OCI-LY1 (cell line): ENCODE data around the gene SLC38A8.

Experiments
- H2AFZ ChIP-seq: fragments of 200-600 bp; sonication (generic), shearing (Covaris generic); 2 replicates; pipeline ENCODE4 v1.6.0; 2014; ENCODE audit warnings: antibody characterized with exemption, mild to moderate bottlenecking, low read length
- H3F3A ChIP-seq: fragments of 200-600 bp; sonication (generic), shearing (Covaris generic); 2 replicates; pipeline ENCODE4 v1.6.0; 2014; ENCODE audit warnings: mild to moderate bottlenecking, antibody characterized with exemption, low read length, moderate library complexity; ENCODE audit not compliant: insufficient read depth
- H3K27ac ChIP-seq: fragments of 200-600 bp; sonication (generic); 2 replicates; pipeline ENCODE4 v1.5.1; 2014; ENCODE audit warnings: low read length, mixed run types, mild to moderate bottlenecking, low read depth; ENCODE audit not compliant: poor library complexity, severe bottlenecking
- H3K27me3 ChIP-seq: fragments of 200-600 bp; sonication (generic); 2 replicates; pipeline ENCODE4 v1.6.0; 2014; ENCODE audit warnings: antibody characterized with exemption, mild to moderate bottlenecking, low read length, moderate library complexity; ENCODE audit not compliant: insufficient read depth
- H3K36me3 ChIP-seq: fragments of 200-600 bp; sonication (generic); 2 replicates; pipeline ENCODE4 v1.6.1; 2014; ENCODE audit warnings: mild to moderate bottlenecking, antibody characterized with exemption, low read length, moderate library complexity, mixed read lengths; ENCODE audit not compliant: insufficient read depth
- H3K4me1 ChIP-seq: fragments of 200-600 bp; sonication (generic); 2 replicates; pipeline ENCODE4 v1.5.1; 2014; ENCODE audit warnings: mild to moderate bottlenecking, low read length, moderate library complexity; ENCODE audit not compliant: insufficient read depth, severe bottlenecking
- H3K4me2 ChIP-seq: fragments of 200-600 bp; sonication (generic), shearing (Covaris generic); 2 replicates; pipeline ENCODE4 v1.6.1; 2014; ENCODE audit warnings: low read length
- H3K4me3 ChIP-seq: fragments of 200-600 bp; sonication (generic); 2 replicates; pipeline ENCODE4 v1.5.1; 2014; ENCODE audit warnings: low read length, low read depth, mild to moderate bottlenecking, mixed read lengths; ENCODE audit not compliant: poor library complexity, severe bottlenecking
- H3K79me2 ChIP-seq: fragments of 200-600 bp; shearing (Covaris generic); 2 replicates; pipeline ENCODE4 v1.6.1; 2016; ENCODE audit warnings: mixed run types, low read length, mixed read lengths; ENCODE audit not compliant: insufficient read depth
- H3K9ac ChIP-seq: fragments of 200-600 bp; sonication (generic), shearing (Covaris generic); 2 replicates; pipeline ENCODE4 v1.6.1; 2014; ENCODE audit warnings: mild to moderate bottlenecking, low read length, mixed read lengths
- H3K9me2 ChIP-seq: fragments of 200-600 bp; sonication (generic), shearing (Covaris generic); 2 replicates; pipeline ENCODE4 v1.6.1; 2014; ENCODE audit warnings: low read depth, mild to moderate bottlenecking, low read length, mixed read lengths
- H3K9me3 ChIP-seq: fragments of 200-600 bp; shearing (Covaris generic); 2 replicates; pipeline ENCODE4 v1.6.1; 2014; ENCODE audit warnings: low read length, mixed read lengths
- H4K20me1 ChIP-seq: fragments of 200-600 bp; sonication (generic), shearing (Covaris generic); 2 replicates; pipeline ENCODE4 v1.6.0; 2016; ENCODE audit warnings: mild to moderate bottlenecking, low read length; ENCODE audit not compliant: insufficient read depth
- CTCF ChIP-seq: fragments of 200-600 bp; sonication (generic), shearing (Covaris generic); IDR thresholded peaks from 2 replicates; pipeline ENCODE4 v1.5.1; 2017; ENCODE audit warnings: mild to moderate bottlenecking, antibody characterized with exemption, low read length, moderate library complexity, mixed read lengths
- EZH2 ChIP-seq: fragments of 200-600 bp; sonication (generic), shearing (Covaris generic); IDR thresholded peaks from 2 replicates; pipeline ENCODE4 v1.8.0; 2017; ENCODE audit warnings: borderline replicate concordance, mixed run types, mild to moderate bottlenecking, antibody characterized with exemption, low read length, moderate library complexity, mixed read lengths

SLC38A8 gene

DNA sequence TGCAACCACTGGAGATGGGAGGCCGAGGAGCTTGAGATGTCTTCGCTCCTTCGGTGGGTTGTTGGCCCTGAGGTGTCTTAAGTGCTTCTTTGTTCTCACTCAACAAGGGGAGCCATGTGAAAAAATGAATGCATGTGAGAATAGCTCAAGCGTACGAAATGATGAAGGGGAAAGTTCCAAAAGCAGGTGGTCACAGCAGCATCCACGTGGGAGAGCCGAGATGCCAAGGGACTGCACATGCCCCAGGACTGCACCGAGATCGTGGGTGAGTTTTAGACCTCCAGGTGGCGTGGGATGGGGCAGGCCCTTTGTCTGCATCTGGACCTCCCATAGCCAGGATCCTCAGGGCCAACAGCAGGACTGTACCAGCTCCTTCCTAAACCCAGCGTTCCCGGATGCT, 8.1 kb downstream of the SLC38A8 start:
- Histone ChIP-seq H2AFZ (no peak overlapping the region), H3K36me3 (no peaks in the 10 kb centered on the region; the same call in 1 of the 2 replicates), H4K20me1 (no peaks in the 10 kb centered on the region), H3K9me2 (no peaks in the 10 kb centered on the region), H3K27ac (no peak overlapping the region), H3F3A (no peaks in the 10 kb centered on the region), H3K4me2 (no peak overlapping the region), H3K27me3 (peaks cover 12% of the 10 kb centered on the region; the same call in 1 of the 2 replicates), H3K79me2 (no peaks in the 10 kb centered on the region), H3K9me3 (no peaks in the 10 kb centered on the region), H3K9ac (no peak overlapping the region), H3K4me3 (no peak overlapping the region), H3K4me1 (no peaks in the 10 kb centered on the region)
- TF ChIP-seq EZH2, result no peak
- no peak for TF ChIP-seq CTCF

DNA sequence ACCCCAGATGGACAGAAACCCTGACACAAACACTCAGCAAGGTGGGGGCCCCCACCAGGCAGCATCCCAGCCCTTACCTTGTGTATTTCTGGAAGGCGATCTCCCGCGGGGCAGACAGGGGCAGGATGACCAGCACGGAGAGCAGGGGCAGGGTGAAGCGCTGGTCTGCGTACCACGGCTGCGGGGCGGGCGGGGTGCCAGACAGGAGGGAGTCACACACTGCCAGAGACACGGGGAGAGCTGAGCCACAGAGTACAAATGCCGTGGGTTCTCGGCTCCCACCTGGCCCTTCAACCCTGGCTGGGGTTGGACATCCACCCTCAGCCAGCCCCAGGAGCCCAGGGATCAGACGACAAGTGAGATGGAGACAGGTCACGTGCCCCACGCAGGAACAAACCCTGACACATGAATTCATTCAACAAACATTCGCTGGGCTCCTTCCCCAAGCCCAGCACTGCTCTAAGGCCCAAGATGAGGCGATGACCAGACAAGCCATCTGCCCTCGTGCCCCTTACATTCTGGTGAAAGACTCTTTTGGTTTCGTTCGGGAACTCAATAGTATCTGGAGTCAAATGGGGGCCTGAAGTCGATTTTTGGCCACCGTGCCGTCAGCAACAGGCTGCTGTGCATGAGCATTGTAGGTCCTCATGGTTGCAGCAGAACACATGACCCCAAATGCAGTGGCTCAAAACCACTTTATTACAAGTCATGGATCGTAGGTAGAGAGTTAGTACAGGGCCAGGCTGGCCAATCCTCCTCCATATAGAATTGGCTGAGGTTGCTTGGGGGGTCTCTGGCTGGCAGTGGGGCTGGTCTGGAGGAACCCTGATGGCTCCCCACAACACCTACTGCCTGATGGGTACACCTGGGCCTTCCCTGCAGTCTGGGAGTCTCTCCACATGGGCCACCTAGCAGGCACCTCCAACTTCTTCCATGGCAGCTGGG, 9.1 kb downstream of the SLC38A8 start:
- H3K9ac ChIP-seq, result no peak overlapping the region
- H3K79me2 ChIP-seq, result no peaks in the 10 kb centered on the region
- no peaks in the 10 kb centered on the region for H3K9me2 ChIP-seq
- H3K4me3 ChIP-seq, result no peak overlapping the region
- no peak for TF ChIP-seq EZH2
- no peak for TF ChIP-seq CTCF
- no peaks in the 10 kb centered on the region for H3K9me3 ChIP-seq
- H3K4me1 ChIP-seq, result no peaks in the 10 kb centered on the region
- H4K20me1 ChIP-seq, result no peaks in the 10 kb centered on the region
- no peak overlapping the region for H3K27ac ChIP-seq
- no peak overlapping the region for H2AFZ ChIP-seq
- H3K27me3 ChIP-seq, result peaks cover 11% of the 10 kb centered on the region; the same call in 1 of the 2 replicates
- H3K4me2 ChIP-seq, result no peak overlapping the region
- H3K36me3 ChIP-seq, result no peaks in the 10 kb centered on the region; the same call in 1 of the 2 replicates
- no peaks in the 10 kb centered on the region for H3F3A ChIP-seq

DNA sequence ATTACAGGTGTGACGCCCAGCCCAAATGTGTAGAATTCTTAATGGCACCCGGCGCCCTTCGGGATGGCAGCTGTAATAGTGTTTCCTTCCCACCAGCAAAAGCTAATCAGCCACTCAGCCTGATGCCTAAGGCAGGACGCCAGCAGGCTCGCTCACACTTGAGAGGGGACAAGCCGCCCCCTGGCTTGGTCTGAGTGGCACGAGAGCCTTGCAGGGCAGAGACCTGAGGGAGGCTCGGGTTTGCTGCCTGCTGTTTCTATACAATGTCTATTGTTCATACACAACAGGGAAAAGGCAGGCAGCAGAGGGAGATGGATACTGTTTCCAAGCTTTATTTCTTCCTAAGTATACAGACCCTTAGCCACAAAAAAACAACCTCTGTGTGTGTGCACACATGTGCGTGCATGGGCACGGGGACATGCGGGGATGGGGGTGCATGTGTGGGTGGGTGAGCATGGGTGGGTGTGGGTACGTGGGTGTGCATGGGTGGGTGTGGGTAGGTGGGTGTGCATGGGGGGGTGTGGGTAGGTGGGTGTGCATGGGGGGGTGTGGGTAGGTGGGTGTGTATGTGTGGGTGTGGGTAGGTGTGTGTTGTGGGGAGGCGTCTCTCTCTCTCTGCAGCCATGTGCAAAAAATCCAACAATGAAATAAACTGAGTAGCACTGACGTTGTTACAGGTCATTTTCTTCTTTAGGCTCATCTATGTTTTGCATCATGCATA, 10.0 kb downstream of the SLC38A8 start:
- H3K9me3 ChIP-seq, result no peaks in the 10 kb centered on the region
- no peak for TF ChIP-seq CTCF
- TF ChIP-seq EZH2, result no peak
- no peak overlapping the region for H3K27ac ChIP-seq
- no peaks in the 10 kb centered on the region for H4K20me1 ChIP-seq
- H3F3A ChIP-seq, result no peaks in the 10 kb centered on the region
- H3K79me2 ChIP-seq, result no peaks in the 10 kb centered on the region
- H3K4me1 ChIP-seq, result no peaks in the 10 kb centered on the region
- no peak overlapping the region for H3K9ac ChIP-seq
- peaks cover 8% of the 10 kb centered on the region; the same call in 1 of the 2 replicates for H3K27me3 ChIP-seq
- no peak overlapping the region for H3K4me2 ChIP-seq
- H2AFZ ChIP-seq, result no peak overlapping the region
- H3K36me3 ChIP-seq, result no peaks in the 10 kb centered on the region; the same call in 1 of the 2 replicates
- no peak overlapping the region for H3K4me3 ChIP-seq
- no peaks in the 10 kb centered on the region for H3K9me2 ChIP-seq
